ENCODE measurements around the gene TNPO1. TPM values are rescaled to one million over a fixed set of nuclear protein-coding genes. Genes with fewer than 3 reads are reported as not detected.

Gene TNPO1
- total and polyA plus RNA-seq, 2 experiments from 2014 or later: 98.9 to 167 TPM

GRCh38 chr5:72811849-72812248 is 4.6 kb upstream of the TNPO1 start:
- Histone ChIP-seq H3F3A (ENCODE audit: insufficient read depth) (peaks cover 14% of the 10 kb centered on the region), H3K4me2 (ENCODE audit: unreplicated experiment) (no peak overlapping the region), H3K27ac (no peak overlapping the region), H4K20me1 (ENCODE audit: insufficient read depth) (no peaks in the 10 kb centered on the region), H3K4me3 (no peak overlapping the region), H3K9me3 (ENCODE audit: low read depth) (no peaks in the 10 kb centered on the region), H3K27me3 (replicated peaks; ENCODE audit: insufficient read depth) (no peaks in the 10 kb centered on the region), H3K79me2 (ENCODE audit: insufficient read depth) (no peaks in the 10 kb centered on the region), H2AFZ (no peak overlapping the region), H3K9me2 (ENCODE audit: insufficient read depth) (no peaks in the 10 kb centered on the region), H3K4me1 (ENCODE audit: insufficient read depth) (peaks cover 11% of the 10 kb centered on the region), H3K36me3 (ENCODE audit: low read depth) (no peaks in the 10 kb centered on the region), H3K9ac (no peak overlapping the region)
- no peak for DNase-seq
- TF ChIP-seq EZH2phosphoT487 (IDR thresholded peaks at IDR 0.05; ENCODE audit: insufficient read depth, low read depth) (no peak), EZH2 (IDR thresholded peaks at IDR 0.05; ENCODE audit: insufficient read depth, poor library complexity, severe bottlenecking) (no peak)
- in situ Hi-C loops (cut with MboI): no loop called here
- 81 to 94% methylated on average over 1 of the region's 1 CpG for WGBS, 2 experiments (ENCODE audit: low coverage in 1 of 2, low lambda C conversion rate in 2 of 2, missing lambda C conversion rate in 2 of 2)

- H3K4me1 ChIP-seq (ENCODE audit: insufficient read depth): peaks cover 11% of the 10 kb centered on the region
- DNase-seq: no peak
- H2AFZ ChIP-seq: no peak overlapping the region
- H3K9me2 ChIP-seq (ENCODE audit: insufficient read depth): no peaks in the 10 kb centered on the region
- no peak overlapping the region for H3K4me2 ChIP-seq (ENCODE audit: unreplicated experiment)
- WGBS, 2 experiments (ENCODE audit: low coverage in 1 of 2, low lambda C conversion rate in 2 of 2, missing lambda C conversion rate in 2 of 2): 94 to 97% methylated on average over 1 of the region's 1 CpG
- H3K4me3 ChIP-seq: no peak overlapping the region
- no peaks in the 10 kb centered on the region for H3K27me3 ChIP-seq (replicated peaks; ENCODE audit: insufficient read depth)
- in situ Hi-C loops (cut with MboI): no loop called here
- TF ChIP-seq EZH2 (IDR thresholded peaks at IDR 0.05; ENCODE audit: insufficient read depth, poor library complexity, severe bottlenecking) (no peak), EZH2phosphoT487 (IDR thresholded peaks at IDR 0.05; ENCODE audit: insufficient read depth, low read depth) (no peak)
- no peak overlapping the region for H3K27ac ChIP-seq
- H3K79me2 ChIP-seq (ENCODE audit: insufficient read depth): peaks cover 4% of the 10 kb centered on the region
- H3F3A ChIP-seq (ENCODE audit: insufficient read depth): peaks cover 17% of the 10 kb centered on the region
- H3K9ac ChIP-seq: no peak overlapping the region
- no peaks in the 10 kb centered on the region for H4K20me1 ChIP-seq (ENCODE audit: insufficient read depth)
- H3K36me3 ChIP-seq (ENCODE audit: low read depth): no peaks in the 10 kb centered on the region
- H3K9me3 ChIP-seq (ENCODE audit: low read depth): no peaks in the 10 kb centered on the region
Measured at GRCh38 chr5:72812488-72812887, 4.0 kb upstream of the TNPO1 start.

GRCh38 chr5:72814104-72814503 is 2.4 kb upstream of the TNPO1 start:
- no peaks in the 10 kb centered on the region for H4K20me1 ChIP-seq (ENCODE audit: insufficient read depth)
- H3K9me3 ChIP-seq (ENCODE audit: low read depth): no peaks in the 10 kb centered on the region
- H3K4me3 ChIP-seq: no peak overlapping the region
- H3F3A ChIP-seq (ENCODE audit: insufficient read depth): peaks cover 28% of the 10 kb centered on the region
- peaks cover 20% of the 10 kb centered on the region for H3K79me2 ChIP-seq (ENCODE audit: insufficient read depth)
- H3K27ac ChIP-seq: no peak overlapping the region
- no peak overlapping the region for H2AFZ ChIP-seq
- no peaks in the 10 kb centered on the region for H3K27me3 ChIP-seq (replicated peaks; ENCODE audit: insufficient read depth)
- H3K4me2 ChIP-seq (ENCODE audit: unreplicated experiment): no peak overlapping the region
- no peak for DNase-seq
- in situ Hi-C loops (cut with MboI): no loop called here
- H3K9ac ChIP-seq: no peak overlapping the region
- no peak for TF ChIP-seq EZH2phosphoT487 (IDR thresholded peaks at IDR 0.05; ENCODE audit: insufficient read depth, low read depth)
- TF ChIP-seq EZH2 (IDR thresholded peaks at IDR 0.05; ENCODE audit: insufficient read depth, poor library complexity, severe bottlenecking): no peak
- peaks cover 19% of the 10 kb centered on the region for H3K4me1 ChIP-seq (ENCODE audit: insufficient read depth)
- no peaks in the 10 kb centered on the region for H3K9me2 ChIP-seq (ENCODE audit: insufficient read depth)
- no peaks in the 10 kb centered on the region for H3K36me3 ChIP-seq (ENCODE audit: low read depth)

- Histone ChIP-seq H3K4me3 (no peak overlapping the region), H3F3A (ENCODE audit: insufficient read depth) (peaks cover 28% of the 10 kb centered on the region), H4K20me1 (ENCODE audit: insufficient read depth) (no peaks in the 10 kb centered on the region), H3K9me2 (ENCODE audit: insufficient read depth) (no peaks in the 10 kb centered on the region), H3K36me3 (ENCODE audit: low read depth) (no peaks in the 10 kb centered on the region), H3K27ac (peak overlapping the region; percentile 98; the same call in 1 of the 2 replicates), H3K79me2 (ENCODE audit: insufficient read depth) (peaks cover 28% of the 10 kb centered on the region), H3K27me3 (replicated peaks; ENCODE audit: insufficient read depth) (no peaks in the 10 kb centered on the region), H2AFZ (peak overlapping the region; percentile 99), H3K9ac (peak overlapping the region; percentile 98), H3K9me3 (ENCODE audit: low read depth) (no peaks in the 10 kb centered on the region), H3K4me1 (ENCODE audit: insufficient read depth) (peaks cover 19% of the 10 kb centered on the region), H3K4me2 (ENCODE audit: unreplicated experiment) (no peak overlapping the region)
- WGBS, 2 experiments (ENCODE audit: low coverage in 1 of 2, low lambda C conversion rate in 2 of 2, missing lambda C conversion rate in 2 of 2): 100% methylated on average over 1 of the region's 1 CpG
- no peak for TF ChIP-seq EZH2phosphoT487 (IDR thresholded peaks at IDR 0.05; ENCODE audit: insufficient read depth, low read depth)
- no peak for TF ChIP-seq EZH2 (IDR thresholded peaks at IDR 0.05; ENCODE audit: insufficient read depth, poor library complexity, severe bottlenecking)
- no peak for DNase-seq
- in situ Hi-C loops (cut with MboI): no loop called here
Measured at GRCh38 chr5:72814864-72815263, 1.6 kb upstream of the TNPO1 start.

All from GM23248 (cell line).